ENCODE results near the gene PSME3IP1. TPM values are rescaled to one million over a fixed set of nuclear protein-coding genes. Genes with fewer than 3 reads are reported as not detected.

PSME3IP1 gene
- total RNA-seq, 2 donors from 2014 or later, result 109 to 118 TPM

- peaks cover 17% of the 10 kb centered on the region for H3K36me3 Mint-ChIP-seq (ENCODE audit: low read depth)
These were observed 32.0 kb downstream of the PSME3IP1 start for GRCh38 chr16:57153841-57154240.

DNA sequence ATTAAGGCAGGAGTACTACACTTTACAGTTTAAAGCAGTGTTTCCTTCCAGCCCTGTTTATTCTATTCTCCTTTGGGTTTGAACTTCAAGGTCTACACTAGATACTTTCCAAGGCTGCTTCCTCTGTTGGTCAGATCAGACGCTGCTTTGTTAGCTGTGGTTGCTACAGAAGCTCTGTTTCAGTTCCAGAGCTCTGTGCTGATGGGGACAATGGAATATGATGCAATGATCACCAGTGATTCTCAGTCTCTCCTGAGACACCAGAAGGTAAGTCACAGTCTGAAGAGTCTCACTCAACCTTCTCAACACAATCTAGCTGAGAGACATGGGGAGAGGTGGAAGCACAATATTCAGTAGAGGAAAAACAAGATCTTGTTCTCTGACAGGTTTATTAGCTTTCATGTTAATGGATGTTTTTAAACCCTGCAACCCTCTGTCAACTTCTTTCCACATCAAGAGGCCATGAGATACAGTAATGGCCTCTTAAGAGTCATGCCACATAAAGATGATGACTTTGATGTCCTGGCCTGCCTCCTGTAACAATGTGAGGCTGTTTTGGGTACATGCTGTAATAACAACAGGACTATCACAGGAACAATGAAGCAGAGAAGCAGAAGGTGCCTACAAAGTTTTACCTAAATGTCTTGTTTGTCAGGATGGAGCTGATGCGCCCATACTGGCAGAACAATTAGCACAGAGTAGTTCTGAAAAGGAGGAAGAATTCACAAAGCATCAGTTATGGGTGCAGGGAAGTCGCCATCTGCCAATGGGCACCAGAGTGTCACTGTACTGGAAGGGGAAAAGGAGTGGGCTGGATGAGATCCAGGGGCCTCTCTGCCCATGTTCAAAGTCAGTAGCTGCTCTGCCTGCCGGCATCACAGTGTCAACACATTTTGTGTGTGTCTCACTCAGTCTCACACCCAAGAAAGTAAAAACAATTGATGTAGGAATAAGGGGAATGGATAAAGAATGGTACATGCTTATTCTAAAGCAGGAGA lies 33.4 kb downstream of the PSME3IP1 start:
- Mint-ChIP-seq H3K4me3 (no peak overlapping the region), H3K27me3 (no peaks in the 10 kb centered on the region), H3K27ac (peak overlapping the region; percentile 54), H3K36me3 (ENCODE audit: low read depth) (peaks cover 17% of the 10 kb centered on the region), H3K4me1 (peaks cover 26% of the 10 kb centered on the region)
- no peaks in the 10 kb centered on the region for H3K9me3 ChIP-seq (ENCODE audit: control insufficient read depth, low read length, poor library complexity, severe bottlenecking)
- no peak for ATAC-seq
- DNase-seq, result no peak

More at GRCh38 chr16:57153841-57154240, 32.0 kb downstream of the PSME3IP1 start:
- no peaks in the 10 kb centered on the region for H3K27me3 Mint-ChIP-seq
- no peak overlapping the region for H3K27ac Mint-ChIP-seq
- H3K4me3 Mint-ChIP-seq, result no peak overlapping the region
- no peak for DNase-seq
- H3K9me3 ChIP-seq (ENCODE audit: control insufficient read depth, low read length, poor library complexity, severe bottlenecking), result no peaks in the 10 kb centered on the region
- ATAC-seq, result no peak
- peaks cover 18% of the 10 kb centered on the region for H3K4me1 Mint-ChIP-seq

DNA sequence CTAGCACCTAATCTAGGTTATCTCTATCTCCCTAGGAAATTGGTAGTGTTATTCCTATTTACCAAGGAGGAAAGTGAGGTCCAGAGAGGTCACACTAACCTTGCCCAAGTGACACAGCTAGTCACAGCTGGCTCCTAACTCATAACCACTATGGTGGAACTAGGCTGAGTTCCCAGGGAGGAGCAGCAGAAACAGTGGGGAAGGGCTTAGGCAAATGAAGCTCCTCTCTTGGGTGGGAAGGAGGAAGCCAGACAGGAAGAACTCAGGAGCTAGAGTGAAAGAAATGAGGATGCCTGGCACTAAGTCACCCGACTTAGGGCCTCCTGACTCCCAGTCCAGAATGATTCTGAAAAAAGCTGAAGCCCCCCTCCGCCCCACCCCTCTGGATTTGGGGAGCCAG lies 34.5 kb downstream of the PSME3IP1 start:
- peaks cover 12% of the 10 kb centered on the region for H3K36me3 Mint-ChIP-seq (ENCODE audit: low read depth)
- H3K9me3 ChIP-seq (ENCODE audit: control insufficient read depth, low read length, poor library complexity, severe bottlenecking), result no peaks in the 10 kb centered on the region
- no peak overlapping the region for H3K27ac Mint-ChIP-seq
- no peaks in the 10 kb centered on the region for H3K27me3 Mint-ChIP-seq
- DNase-seq, result no peak
- ATAC-seq, result no peak
- H3K4me3 Mint-ChIP-seq, result no peak overlapping the region
- H3K4me1 Mint-ChIP-seq, result peaks cover 21% of the 10 kb centered on the region

DNA sequence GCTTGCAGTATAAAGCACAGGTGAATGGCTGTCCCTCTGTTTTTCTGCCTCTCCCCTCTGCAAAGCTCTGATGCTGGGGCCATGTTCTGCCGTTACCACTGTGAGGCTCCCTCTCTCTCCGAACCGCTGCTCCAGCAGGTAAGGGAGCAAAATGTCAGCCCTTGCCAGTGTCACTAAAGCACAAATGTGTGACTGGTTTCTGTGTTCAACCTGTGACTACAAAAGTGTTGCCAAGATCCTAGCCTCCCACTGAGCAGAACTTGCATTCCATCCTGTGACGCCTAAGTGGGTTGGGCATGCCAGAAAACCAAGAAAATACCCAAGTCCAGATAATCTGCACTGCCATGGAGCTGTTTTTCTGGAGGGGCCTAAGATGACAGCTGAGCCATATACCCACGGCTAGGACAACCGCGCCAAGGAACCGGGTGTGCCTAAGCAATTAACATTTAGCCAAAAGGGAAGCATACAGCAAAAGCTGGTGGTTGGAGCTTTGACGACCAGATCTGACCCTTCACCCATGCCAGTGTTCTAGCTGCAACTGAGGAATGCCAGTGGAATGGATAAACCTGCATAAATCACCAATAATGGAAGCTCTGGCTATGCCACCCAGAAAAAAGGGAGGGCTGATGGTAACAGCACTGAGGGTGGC lies 35.0 kb downstream of the PSME3IP1 start:
- H3K9me3 ChIP-seq (ENCODE audit: control insufficient read depth, low read length, poor library complexity, severe bottlenecking), result no peaks in the 10 kb centered on the region
- ATAC-seq, result no peak
- Mint-ChIP-seq H3K27ac (no peak overlapping the region), H3K27me3 (no peaks in the 10 kb centered on the region), H3K36me3 (ENCODE audit: low read depth) (peaks cover 10% of the 10 kb centered on the region), H3K4me3 (no peak overlapping the region), H3K4me1 (peaks cover 15% of the 10 kb centered on the region)
- DNase-seq, result no peak

DNA sequence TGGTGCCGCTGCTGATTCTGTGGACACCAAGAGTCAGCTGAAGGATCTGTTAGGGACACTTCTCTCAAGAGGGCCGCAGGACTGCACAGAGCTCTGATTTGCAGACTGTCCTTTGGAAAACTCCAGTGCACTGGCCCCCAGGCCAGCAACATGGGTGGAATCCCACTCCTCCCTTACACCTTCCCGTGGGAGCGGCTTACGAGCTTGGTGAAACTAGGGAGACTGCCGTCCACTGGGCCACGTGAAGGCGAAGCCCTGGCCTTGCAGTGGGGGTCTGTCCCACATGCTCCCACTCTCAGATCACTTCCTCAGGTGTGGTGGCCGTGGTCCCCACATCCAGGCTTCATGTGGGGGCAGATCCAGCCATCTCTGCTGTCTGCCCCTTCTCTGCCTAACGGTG lies 36.4 kb downstream of the PSME3IP1 start:
- H3K27ac Mint-ChIP-seq, result no peak overlapping the region
- H3K36me3 Mint-ChIP-seq (ENCODE audit: low read depth), result peaks cover 10% of the 10 kb centered on the region
- peaks cover 12% of the 10 kb centered on the region for H3K4me1 Mint-ChIP-seq
- no peak overlapping the region for H3K4me3 Mint-ChIP-seq
- no peak for ATAC-seq
- no peaks in the 10 kb centered on the region for H3K27me3 Mint-ChIP-seq
- no peaks in the 10 kb centered on the region for H3K9me3 ChIP-seq (ENCODE audit: control insufficient read depth, low read length, poor library complexity, severe bottlenecking)
- DNase-seq, result no peak

DNA sequence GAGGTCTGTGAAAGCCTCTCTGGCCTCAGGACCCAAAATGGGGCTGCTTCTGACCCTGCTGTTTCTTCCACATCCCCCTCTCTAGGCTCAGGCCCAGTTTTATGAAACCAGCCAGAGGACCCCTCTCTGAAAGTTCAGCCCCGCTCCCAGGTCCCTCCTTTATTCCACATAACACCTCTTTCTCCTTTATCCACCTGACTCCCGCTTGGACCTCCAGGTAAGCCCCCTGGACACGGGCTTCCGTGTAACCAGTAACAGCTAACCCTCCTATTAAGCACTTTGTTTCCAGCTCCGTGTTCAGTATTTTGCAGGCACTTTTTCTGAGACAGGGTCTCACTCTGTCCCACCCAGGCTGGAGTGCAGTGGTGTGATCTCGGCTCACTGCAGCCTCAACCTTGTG lies 37.4 kb downstream of the PSME3IP1 start:
- peaks cover 5% of the 10 kb centered on the region for H3K36me3 Mint-ChIP-seq (ENCODE audit: low read depth)
- no peaks in the 10 kb centered on the region for H3K27me3 Mint-ChIP-seq
- peak overlapping the region; percentile 80 for H3K27ac Mint-ChIP-seq
- no peak overlapping the region for H3K4me3 Mint-ChIP-seq
- H3K9me3 ChIP-seq (ENCODE audit: control insufficient read depth, low read length, poor library complexity, severe bottlenecking), result no peaks in the 10 kb centered on the region
- DNase-seq (no peak), ATAC-seq (no peak)
- H3K4me1 Mint-ChIP-seq, result peaks cover 12% of the 10 kb centered on the region

DNA sequence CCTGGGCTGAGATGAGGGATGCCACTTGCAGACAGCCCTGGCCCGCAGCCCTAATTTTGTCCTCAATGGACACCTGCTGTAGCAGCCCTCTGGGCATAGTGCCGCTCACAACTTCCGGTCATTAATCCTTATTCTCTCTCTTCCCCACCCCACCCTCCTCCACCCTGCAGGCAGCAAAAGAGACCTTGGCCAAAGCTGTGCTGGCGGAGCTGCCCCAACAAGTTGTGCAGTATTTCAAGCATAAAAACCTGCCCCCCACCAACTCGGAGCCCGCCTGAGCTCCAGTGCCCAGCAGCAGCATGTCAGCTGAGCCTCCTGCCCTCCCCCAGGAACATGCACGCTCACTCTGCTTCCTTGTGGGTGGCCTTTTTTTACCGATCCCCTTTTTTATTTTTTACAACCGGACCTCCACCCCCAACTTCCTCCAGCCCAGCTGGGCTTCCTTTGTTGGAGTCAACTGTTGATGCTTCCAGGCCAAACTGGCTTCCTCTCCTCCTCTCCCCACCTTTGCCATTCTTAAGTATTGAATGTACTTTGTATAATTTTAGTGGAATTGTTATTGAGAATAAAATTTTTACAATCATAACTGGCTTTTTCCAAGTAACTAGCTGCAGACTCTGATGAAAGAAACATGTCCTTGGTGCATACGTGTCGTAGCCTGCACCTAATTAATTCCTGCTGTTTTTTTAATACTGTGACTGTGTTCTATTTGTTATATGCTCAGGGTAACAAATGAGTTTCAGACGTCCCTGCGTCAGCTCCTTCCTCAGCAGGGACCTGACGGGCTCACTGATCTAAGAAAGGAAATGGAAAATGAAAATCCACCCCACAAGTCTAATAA lies 38.2 kb downstream of the PSME3IP1 start:
- H3K9me3 ChIP-seq (ENCODE audit: control insufficient read depth, low read length, poor library complexity, severe bottlenecking), result no peaks in the 10 kb centered on the region
- Mint-ChIP-seq H3K4me1 (peaks cover 12% of the 10 kb centered on the region), H3K4me3 (no peak overlapping the region), H3K27ac (no peak overlapping the region), H3K36me3 (ENCODE audit: low read depth) (peaks cover 5% of the 10 kb centered on the region), H3K27me3 (no peaks in the 10 kb centered on the region)
- ATAC-seq, result no peak
- DNase-seq, result no peak

GRCh38 chr16:57146735-57147134 lies 39.1 kb downstream of the PSME3IP1 start:
- H3K9me3 ChIP-seq (ENCODE audit: control insufficient read depth, low read length, poor library complexity, severe bottlenecking), result no peaks in the 10 kb centered on the region
- ATAC-seq, result no peak
- Mint-ChIP-seq H3K27me3 (no peaks in the 10 kb centered on the region), H3K27ac (no peak overlapping the region), H3K4me3 (no peak overlapping the region), H3K4me1 (peaks cover 19% of the 10 kb centered on the region), H3K36me3 (ENCODE audit: low read depth) (no peaks in the 10 kb centered on the region)
- no peak for DNase-seq

- no peak for ATAC-seq
- Mint-ChIP-seq H3K4me1 (peaks cover 23% of the 10 kb centered on the region), H3K36me3 (ENCODE audit: low read depth) (no peaks in the 10 kb centered on the region), H3K4me3 (no peak overlapping the region), H3K27me3 (no peaks in the 10 kb centered on the region), H3K27ac (peak overlapping the region; percentile 29)
- no peaks in the 10 kb centered on the region for H3K9me3 ChIP-seq (ENCODE audit: control insufficient read depth, low read length, poor library complexity, severe bottlenecking)
- no peak for DNase-seq
These were observed 39.7 kb downstream of the PSME3IP1 start for GRCh38 chr16:57146040-57146647.

DNA sequence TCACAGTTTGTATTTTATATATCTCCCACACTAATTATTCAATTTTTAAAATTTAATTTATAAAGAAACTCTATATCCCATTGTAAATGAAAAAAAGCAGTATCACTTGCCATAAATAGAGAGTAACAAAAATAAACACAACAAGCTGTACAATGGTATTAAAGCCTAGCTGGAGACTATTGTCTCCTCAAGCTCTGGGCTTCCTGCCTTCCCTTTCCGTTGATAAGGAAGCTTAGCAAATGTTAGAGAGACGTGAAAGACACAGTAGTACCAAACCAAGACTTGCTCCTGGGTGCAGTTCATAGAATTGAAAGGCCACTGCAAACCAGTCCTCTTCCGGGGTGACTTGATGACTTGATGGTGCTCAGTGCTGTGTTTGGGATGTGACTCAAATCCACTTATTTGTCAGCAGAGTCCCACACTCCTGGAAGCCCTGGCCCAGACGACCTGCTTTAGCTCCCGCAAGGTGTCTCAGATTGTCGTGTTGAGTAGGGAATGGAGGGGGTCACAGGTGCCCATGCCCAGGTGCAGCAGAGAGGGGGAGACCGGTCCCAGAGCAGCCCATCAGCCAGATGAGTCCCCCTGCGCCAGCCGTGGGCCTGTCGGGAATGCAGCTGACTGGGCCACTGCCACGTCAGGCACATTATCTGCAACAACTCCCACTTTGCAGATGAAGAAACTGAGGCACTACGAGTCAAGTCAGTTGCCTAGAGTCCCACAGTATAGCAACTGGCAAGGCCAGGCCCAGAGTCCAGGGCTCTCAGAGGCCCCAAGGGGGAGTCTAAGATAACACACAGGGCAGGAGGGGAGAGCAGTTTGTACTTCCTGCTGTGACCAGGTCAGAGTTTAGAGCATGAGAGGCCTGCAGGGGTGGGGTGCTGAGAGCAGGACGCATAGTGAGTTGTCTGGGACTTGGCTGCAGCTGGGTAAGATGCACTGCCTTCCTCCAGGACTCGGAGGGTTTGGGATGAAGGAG lies 40.5 kb downstream of the PSME3IP1 start:
- no peaks in the 10 kb centered on the region for H3K9me3 ChIP-seq (ENCODE audit: control insufficient read depth, low read length, poor library complexity, severe bottlenecking)
- peak overlapping the region; percentile 29 for H3K27ac Mint-ChIP-seq
- ATAC-seq (no peak), DNase-seq (no peak)
- H3K27me3 Mint-ChIP-seq, result no peaks in the 10 kb centered on the region
- H3K36me3 Mint-ChIP-seq (ENCODE audit: low read depth), result no peaks in the 10 kb centered on the region
- peaks cover 23% of the 10 kb centered on the region for H3K4me1 Mint-ChIP-seq
- no peak overlapping the region for H3K4me3 Mint-ChIP-seq

DNA sequence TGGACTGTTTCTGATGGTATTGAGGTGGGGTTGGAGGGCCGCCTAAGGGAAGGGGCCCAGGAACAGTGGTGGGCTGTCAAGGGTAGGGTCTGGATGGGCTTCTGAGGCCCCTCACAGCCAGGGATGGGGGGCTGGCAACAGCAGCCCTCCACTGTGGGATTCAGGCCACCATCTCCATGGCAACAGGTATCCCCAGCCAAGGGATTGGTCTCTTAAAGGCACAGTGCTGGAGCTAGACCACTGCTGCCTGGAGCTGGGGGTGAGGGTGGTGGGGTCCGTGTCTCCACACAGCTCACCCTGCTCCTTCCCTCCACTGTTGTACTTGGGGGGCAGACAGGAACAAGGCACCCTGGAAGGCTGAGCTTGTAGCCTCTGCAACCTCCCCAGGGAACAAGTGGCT lies 41.8 kb downstream of the PSME3IP1 start:
- no peaks in the 10 kb centered on the region for H3K9me3 ChIP-seq (ENCODE audit: control insufficient read depth, low read length, poor library complexity, severe bottlenecking)
- Mint-ChIP-seq H3K27me3 (no peaks in the 10 kb centered on the region), H3K36me3 (ENCODE audit: low read depth) (no peaks in the 10 kb centered on the region), H3K4me1 (peaks cover 29% of the 10 kb centered on the region), H3K27ac (peak overlapping the region; percentile 57), H3K4me3 (no peak overlapping the region)
- DNase-seq (no peak), ATAC-seq (no peak)
